ENCODE measurements around the gene SBF2.

Gene SBF2

GRCh38 chr11:10261821-10262220 lies 32.2 kb downstream of the SBF2 start:
- TF ChIP-seq SIN3A (IDR thresholded peaks at IDR 0.05; ENCODE audit: borderline replicate concordance, insufficient read depth, low read length) (no peak), POLR2AphosphoS5 (IDR thresholded peaks at IDR 0.05; ENCODE audit: low read depth, low read length) (no peak), FOXP2 (optimal IDR thresholded peaks at IDR 0.05; ENCODE audit: borderline replicate concordance, extremely low read depth, extremely low read length, insufficient read depth) (no peak), REST (IDR thresholded peaks at IDR 0.05; ENCODE audit: insufficient read depth in 1 of 2, low read depth in 2 of 2, low read length in 2 of 2) (no peak), TAF1 (IDR thresholded peaks at IDR 0.05; ENCODE audit: borderline replicate concordance, insufficient read depth, low read length) (no peak)

DNA sequence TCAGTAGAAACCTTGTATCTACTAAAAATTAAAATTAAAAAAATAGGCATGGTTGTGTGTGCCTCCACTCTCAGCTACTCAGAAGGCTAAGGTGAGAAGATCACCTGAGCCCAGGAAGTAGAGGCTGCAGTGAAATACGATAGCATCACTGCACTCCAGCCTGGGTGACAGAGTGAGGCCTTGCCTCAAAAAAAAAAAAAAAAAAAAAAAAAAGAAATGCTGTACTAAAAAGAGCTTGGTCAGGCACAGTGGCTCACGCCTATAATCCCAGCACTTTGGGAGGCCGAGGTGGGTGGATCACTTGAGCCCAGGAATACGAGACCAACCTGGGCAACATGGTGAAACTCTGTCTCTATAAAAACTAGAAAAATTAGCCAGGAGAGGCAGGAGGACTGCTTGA lies 36.5 kb downstream of the SBF2 start:
- TF ChIP-seq REST (IDR thresholded peaks at IDR 0.05; ENCODE audit: insufficient read depth in 1 of 2, low read depth in 2 of 2, low read length in 2 of 2) (no peak), TAF1 (IDR thresholded peaks at IDR 0.05; ENCODE audit: borderline replicate concordance, insufficient read depth, low read length) (no peak), SIN3A (IDR thresholded peaks at IDR 0.05; ENCODE audit: borderline replicate concordance, insufficient read depth, low read length) (no peak), POLR2AphosphoS5 (IDR thresholded peaks at IDR 0.05; ENCODE audit: low read depth, low read length) (no peak), FOXP2 (optimal IDR thresholded peaks at IDR 0.05; ENCODE audit: borderline replicate concordance, extremely low read depth, extremely low read length, insufficient read depth) (no peak)

GRCh38 chr11:10255388-10256125 lies 38.5 kb downstream of the SBF2 start:
- TF ChIP-seq TAF1 (IDR thresholded peaks at IDR 0.05; ENCODE audit: borderline replicate concordance, insufficient read depth, low read length) (no peak), FOXP2 (optimal IDR thresholded peaks at IDR 0.05; ENCODE audit: borderline replicate concordance, extremely low read depth, extremely low read length, insufficient read depth) (no peak), REST (IDR thresholded peaks at IDR 0.05; ENCODE audit: insufficient read depth in 1 of 2, low read depth in 2 of 2, low read length in 2 of 2) (no peak), POLR2AphosphoS5 (IDR thresholded peaks at IDR 0.05; ENCODE audit: low read depth, low read length) (no peak), SIN3A (IDR thresholded peaks at IDR 0.05; ENCODE audit: borderline replicate concordance, insufficient read depth, low read length) (no peak)

DNA sequence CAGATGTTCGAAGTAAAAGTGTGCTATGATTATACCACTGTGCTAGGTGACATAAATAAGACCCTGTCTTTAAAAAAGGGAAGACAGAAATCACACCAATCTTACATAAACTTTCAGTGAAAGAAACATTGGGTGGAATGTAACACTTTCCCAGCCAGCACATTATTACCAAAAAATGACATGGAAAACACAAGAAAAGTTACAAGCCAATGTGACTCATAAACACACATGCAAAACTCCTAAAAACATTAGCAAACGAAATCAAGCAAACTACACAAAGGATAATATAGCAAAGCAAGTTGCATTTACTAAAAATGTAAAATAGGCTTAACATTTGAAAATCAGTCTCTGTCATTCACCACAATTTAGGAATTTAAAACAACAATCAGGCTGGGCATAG lies 47.0 kb downstream of the SBF2 start:
- TF ChIP-seq POLR2AphosphoS5 (IDR thresholded peaks at IDR 0.05; ENCODE audit: low read depth, low read length) (no peak), SIN3A (IDR thresholded peaks at IDR 0.05; ENCODE audit: borderline replicate concordance, insufficient read depth, low read length) (no peak)

- TF ChIP-seq TAF1 (IDR thresholded peaks at IDR 0.05; ENCODE audit: borderline replicate concordance, insufficient read depth, low read length) (no peak), FOXP2 (optimal IDR thresholded peaks at IDR 0.05; ENCODE audit: borderline replicate concordance, extremely low read depth, extremely low read length, insufficient read depth) (no peak), POLR2AphosphoS5 (IDR thresholded peaks at IDR 0.05; ENCODE audit: low read depth, low read length) (no peak), SIN3A (IDR thresholded peaks at IDR 0.05; ENCODE audit: borderline replicate concordance, insufficient read depth, low read length) (no peak), REST (IDR thresholded peaks at IDR 0.05; ENCODE audit: insufficient read depth in 1 of 2, low read depth in 2 of 2, low read length in 2 of 2) (no peak)
Observed at GRCh38 chr11:10243896-10244575, 50.0 kb downstream of the SBF2 start.

Data from PFSK-1 (cell line).